SKM-1 treated with dmso at 0.1 percent for 144 hours (cell line): Measurements from ENCODE around the gene GP1BB.

Experiments
- DNase-seq: peaks from one replicate; lab custom pipeline; 2025; ENCODE audit not compliant: unreplicated experiment; lab: John Stamatoyannopoulos, UW

Gene GP1BB

GRCh38 chr22:19765477-19766239 is 42.3 kb downstream of the GP1BB start:
- DNase-seq = no peak

GRCh38 chr22:19766240-19766510 is 42.8 kb downstream of the GP1BB start:
- DNase-seq = no peak

- DNase-seq = no peak
Measured at GRCh38 chr22:19766511-19767426, 43.4 kb downstream of the GP1BB start.

GRCh38 chr22:19767427-19768341 is 44.3 kb downstream of the GP1BB start:
- DNase-seq = no peak

GRCh38 chr22:19769393-19769715 is 46.0 kb downstream of the GP1BB start:
- DNase-seq = no peak

- no peak for DNase-seq
Measured at GRCh38 chr22:19770349-19771220, 47.2 kb downstream of the GP1BB start.

- DNase-seq = no peak
Measured at GRCh38 chr22:19772422-19772672, 49.0 kb downstream of the GP1BB start.

- DNase-seq = no peak
Measured at GRCh38 chr22:19772673-19773469, 49.5 kb downstream of the GP1BB start.

- no peak for DNase-seq
Measured at GRCh38 chr22:19773470-19774040, 50.2 kb downstream of the GP1BB start.
